Osteoblast (primary cell): ENCODE results near the gene NDE1. TPM values are rescaled to one million over a fixed set of nuclear protein-coding genes. Genes with fewer than 3 reads are reported as not detected.
"Not testable (repeated sequence)": the region's sequence is repeated elsewhere in the genome, so short reads cannot be mapped to it uniquely, and the experiment has no call there.

Source experiments
- DNase-seq: peaks from one replicate; pipeline ENCODE4 v3.0.0; 2011; ENCODE audit warnings: low spot score, mixed read lengths; ENCODE audit not compliant: insufficient read length; ENCODE audit errors: missing footprints
- H2AFZ ChIP-seq: 2 replicates; pipeline ENCODE4 v1.6.0; 2011; ENCODE audit warnings: mild to moderate bottlenecking, low read length
- H3K27ac ChIP-seq: 2 replicates; pipeline ENCODE4 v1.5.1; 2011; ENCODE audit warnings: mild to moderate bottlenecking, low read depth, low read length, moderate library complexity
- H3K27me3 ChIP-seq: 2 replicates; pipeline ENCODE4 v1.6.0; 2012; ENCODE audit warnings: mild to moderate bottlenecking, control low read depth, inconsistent platforms, low read length, moderate library complexity; ENCODE audit not compliant: insufficient read depth
- H3K36me3 ChIP-seq: 2 replicates; pipeline ENCODE4 v1.5.1; 2011; ENCODE audit warnings: mild to moderate bottlenecking, low read length, control low read depth, moderate library complexity; ENCODE audit not compliant: insufficient read depth
- H3K4me1 ChIP-seq: 2 replicates; pipeline ENCODE4 v1.5.1; 2011; ENCODE audit warnings: mild to moderate bottlenecking, low read length, control low read depth, moderate library complexity; ENCODE audit not compliant: insufficient read depth
- H3K4me2 ChIP-seq: 2 replicates; pipeline ENCODE4 v1.6.0; 2011; ENCODE audit warnings: mild to moderate bottlenecking, low read length; ENCODE audit not compliant: insufficient read depth
- H3K4me3 ChIP-seq: fragments of 200-600 bp; sonication (generic); 3 replicates; pipeline ENCODE4 v1.5.1; 2012; ENCODE audit warnings: mild to moderate bottlenecking, low read length, inconsistent platforms; ENCODE audit not compliant: insufficient read depth
- H3K79me2 ChIP-seq: 2 replicates; pipeline ENCODE4 v1.6.0; 2012; ENCODE audit warnings: mild to moderate bottlenecking, low read length, control low read depth, inconsistent platforms; ENCODE audit not compliant: insufficient read depth
- H3K9me3 ChIP-seq: 2 replicates; pipeline ENCODE4 v1.5.1; 2011; ENCODE audit warnings: low read depth, low read length, control low read depth
- H4K20me1 ChIP-seq: 2 replicates; pipeline ENCODE4 v1.6.0; 2012; ENCODE audit warnings: mild to moderate bottlenecking, low read length, control low read depth; ENCODE audit not compliant: insufficient read depth
- CTCF ChIP-seq: IDR thresholded peaks from 2 replicates; pipeline ENCODE4 v1.5.1; 2011; ENCODE audit warnings: mild to moderate bottlenecking, low read depth, low read length, moderate library complexity; ENCODE audit errors: extremely low read depth
- total RNA-seq: library from RNA; depleted of rRNA; stranded (reverse); fragments of >200 nt; gene quantifications from 2 replicates; pipeline ENCODE4 v1.2.3, GENCODE V29; 2012

The NDE1 gene
- total RNA-seq, 1 donor, result 31.5 TPM

GRCh38 chr16:15726715-15727114 is 76.7 kb downstream of the NDE1 start:
- no peak for TF ChIP-seq CTCF

GRCh38 chr16:15727697-15728096 is 77.7 kb downstream of the NDE1 start:
- H3K4me3 ChIP-seq, H3K27me3 ChIP-seq, H3K79me2 ChIP-seq, H4K20me1 ChIP-seq, H3K27ac ChIP-seq, DNase-seq, H3K4me2 ChIP-seq, H3K9me3 ChIP-seq, H3K4me1 ChIP-seq, H2AFZ ChIP-seq: not testable (repeated sequence)
- peaks cover 17% of the 10 kb centered on the region for H3K36me3 ChIP-seq

More at GRCh38 chr16:15726715-15727114, 76.7 kb downstream of the NDE1 start:
- Histone ChIP-seq H4K20me1 (no peaks in the 10 kb centered on the region), H2AFZ (no peak overlapping the region), H3K36me3 (peaks cover 17% of the 10 kb centered on the region), H3K4me1 (no peaks in the 10 kb centered on the region), H3K27me3 (no peaks in the 10 kb centered on the region), H3K4me2 (no peak overlapping the region), H3K4me3 (no peak overlapping the region), H3K9me3 (no peaks in the 10 kb centered on the region), H3K79me2 (no peaks in the 10 kb centered on the region), H3K27ac (no peak overlapping the region)
- no peak for DNase-seq

- Histone ChIP-seq H3K9me3 (no peaks in the 10 kb centered on the region), H3K36me3 (peaks cover 13% of the 10 kb centered on the region), H3K4me1 (peaks cover 7% of the 10 kb centered on the region), H3K4me2 (no peak overlapping the region), H3K27me3 (no peaks in the 10 kb centered on the region), H2AFZ (no peak overlapping the region), H3K4me3 (no peak overlapping the region), H3K27ac (no peak overlapping the region), H4K20me1 (no peaks in the 10 kb centered on the region), H3K79me2 (no peaks in the 10 kb centered on the region)
- DNase-seq, result peak; percentile 80
- no peak for TF ChIP-seq CTCF
Measured at GRCh38 chr16:15729152-15729551, 79.1 kb downstream of the NDE1 start.

GRCh38 chr16:15732416-15732815 is 82.4 kb downstream of the NDE1 start:
- H3K79me2 ChIP-seq, result no peaks in the 10 kb centered on the region
- no peak overlapping the region for H3K27ac ChIP-seq
- no peak for TF ChIP-seq CTCF
- no peaks in the 10 kb centered on the region for H4K20me1 ChIP-seq
- H3K36me3 ChIP-seq, result peaks cover 7% of the 10 kb centered on the region
- H2AFZ ChIP-seq, result no peak overlapping the region
- H3K27me3 ChIP-seq, result no peaks in the 10 kb centered on the region
- H3K4me3 ChIP-seq, result no peak overlapping the region
- no peak for DNase-seq
- H3K9me3 ChIP-seq, result no peaks in the 10 kb centered on the region
- no peak overlapping the region for H3K4me2 ChIP-seq
- peaks cover 7% of the 10 kb centered on the region for H3K4me1 ChIP-seq
